Panc1 (cell line): ENCODE measurements around the gene CYGB.

Experiments used
- CTCF ChIP-seq: fragments of 450-650 bp; IDR thresholded peaks from 2 replicates; pipeline ENCODE4 v1.5.1; 2017; ENCODE audit warnings: mild to moderate bottlenecking
- REST ChIP-seq, 2 experiments: IDR thresholded peaks; 2 replicates each; pipeline ENCODE4 v1.6.1; 2011 to 2012; ENCODE audit warnings: low read depth in 2 of 2, control low read depth in 1 of 2, low read length in 1 of 2, mild to moderate bottlenecking in 1 of 2, moderate library complexity in 1 of 2; ENCODE audit not compliant: insufficient read depth in 1 of 2

GRCh38 chr17:76584427-76585032 lies 47.0 kb upstream of the CYGB start:
- TF ChIP-seq CTCF (no peak), REST (IDR thresholded peaks at IDR 0.05; ENCODE audit: insufficient read depth in 1 of 2, low read depth in 2 of 2, low read length in 1 of 2) (no peak)
